B cell (primary cell): Measurements from ENCODE around the gene TRABD2B.

ENCODE experiments used
- CTCF ChIP-seq: fragments of 200-600 bp; IDR thresholded peaks from one replicate; pipeline ENCODE4 v1.8.0; 2022; ENCODE audit warnings: antibody characterized with exemption, mild to moderate bottlenecking
- EZH2 ChIP-seq: IDR thresholded peaks from 2 replicates; pipeline ENCODE4 v1.6.1; 2012; ENCODE audit warnings: borderline replicate concordance, low read depth, mild to moderate bottlenecking, moderate library complexity, low read length; ENCODE audit not compliant: insufficient read depth, poor library complexity, severe bottlenecking

DNA sequence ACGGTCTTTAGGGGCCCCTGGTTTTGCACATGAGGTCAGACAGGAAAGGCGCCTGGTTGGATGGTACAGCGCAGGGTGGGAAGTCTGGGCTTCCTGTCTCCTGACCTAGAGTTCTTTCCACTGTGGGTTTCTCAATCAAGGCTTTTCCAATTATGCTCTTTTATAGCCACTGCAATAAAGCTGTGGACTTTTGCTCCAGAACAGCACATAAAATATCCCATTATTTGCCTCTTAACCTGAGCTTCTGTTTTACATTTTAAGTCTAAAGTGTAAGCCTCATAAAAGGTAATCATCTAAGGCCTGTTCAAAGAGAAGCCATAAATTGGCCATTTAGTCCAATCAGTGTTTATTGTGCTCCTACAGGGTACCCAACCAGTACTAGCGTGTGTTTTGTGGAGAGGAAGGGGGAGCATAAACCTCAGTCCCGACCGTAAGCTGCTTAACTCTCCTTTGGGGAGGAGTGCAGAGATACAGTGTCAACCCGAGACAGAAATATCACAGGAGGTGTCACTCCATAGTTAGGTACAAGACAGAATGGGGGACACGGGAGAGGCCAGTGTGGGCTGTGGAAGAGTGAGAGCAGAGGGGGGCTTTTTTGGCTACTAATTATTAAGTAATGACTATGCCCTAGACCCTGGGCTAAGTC, 270.0 kb downstream of the TRABD2B start:
- TF ChIP-seq EZH2 (no peak), CTCF (no peak)
